NCI-H2081 treated with DMSO at 0.1 percent for 48 hours (cell line): ENCODE results near the gene SYT9.
"Not testable (repeated sequence)": the region's sequence is repeated elsewhere in the genome, so short reads cannot be mapped to it uniquely, and the experiment has no call there.

Experiments used
- DNase-seq: peaks from one replicate; lab custom pipeline; 2025; lab: John Stamatoyannopoulos, UW

The SYT9 gene

GRCh38 chr11:7275133-7275532 is 23.4 kb downstream of the SYT9 start:
- no peak for DNase-seq

- DNase-seq: no peak
These were observed 26.7 kb downstream of the SYT9 start for GRCh38 chr11:7278314-7278917.

GRCh38 chr11:7279676-7280075 is 28.0 kb downstream of the SYT9 start:
- no peak for DNase-seq

GRCh38 chr11:7281079-7281478 is 29.4 kb downstream of the SYT9 start:
- DNase-seq: no peak

GRCh38 chr11:7281809-7282208 is 30.1 kb downstream of the SYT9 start:
- DNase-seq: no peak

- no peak for DNase-seq
These were observed 34.5 kb downstream of the SYT9 start for GRCh38 chr11:7286178-7286577.

GRCh38 chr11:7291100-7291829 is 39.6 kb downstream of the SYT9 start:
- no peak for DNase-seq

- DNase-seq: no peak
These were observed 41.2 kb downstream of the SYT9 start for GRCh38 chr11:7292922-7293321.

GRCh38 chr11:7299393-7299792 is 47.7 kb downstream of the SYT9 start:
- no peak for DNase-seq

- DNase-seq: no peak
These were observed 48.6 kb downstream of the SYT9 start for GRCh38 chr11:7300281-7300680.

- no peak for DNase-seq
These were observed 51.4 kb downstream of the SYT9 start for GRCh38 chr11:7303146-7303545.

GRCh38 chr11:7306900-7307299 is 55.2 kb downstream of the SYT9 start:
- DNase-seq: no peak

GRCh38 chr11:7307836-7308235 is 56.1 kb downstream of the SYT9 start:
- no peak for DNase-seq

- no peak for DNase-seq
These were observed 60.2 kb downstream of the SYT9 start for GRCh38 chr11:7311903-7312302.

GRCh38 chr11:7314811-7315604 is 63.3 kb downstream of the SYT9 start:
- DNase-seq: no peak

GRCh38 chr11:7319501-7319900 is 67.8 kb downstream of the SYT9 start:
- DNase-seq: no peak

- no peak for DNase-seq
These were observed 68.6 kb downstream of the SYT9 start for GRCh38 chr11:7320306-7320705.

GRCh38 chr11:7321473-7322450 is 70.1 kb downstream of the SYT9 start:
- DNase-seq: no peak

GRCh38 chr11:7332451-7332850 is 80.7 kb downstream of the SYT9 start:
- no peak for DNase-seq

- DNase-seq: no peak
These were observed 81.3 kb downstream of the SYT9 start for GRCh38 chr11:7332962-7333361.

- DNase-seq: not testable (repeated sequence)
These were observed 83.7 kb downstream of the SYT9 start for GRCh38 chr11:7335442-7335841.

- no peak for DNase-seq
These were observed 89.8 kb downstream of the SYT9 start for GRCh38 chr11:7341551-7341950.
